Measurements from ENCODE around the gene BDH1. TPM values are rescaled to one million over a fixed set of nuclear protein-coding genes. Genes with fewer than 3 reads are reported as not detected.

The BDH1 gene
- polyA plus RNA-seq, 1 donor from 2014 or later, result 19.0 TPM

GRCh38 chr3:197546307-197547085, 9.3 kb downstream of the BDH1 start:
- H3K36me3 Mint-ChIP-seq, result peaks cover under 1% of the 10 kb centered on the region
- H3K4me3 Mint-ChIP-seq, result peak overlapping the region in 1 of 4 donors; percentile 29
- no peaks in the 10 kb centered on the region for H3K27me3 Mint-ChIP-seq
- H3K27ac Mint-ChIP-seq, result no peak overlapping the region
- peaks cover 0 to 2% (median 2%) of the 10 kb centered on the region in 3 donors for H3K4me1 Mint-ChIP-seq
- H3K9me3 Mint-ChIP-seq, result no peaks in the 10 kb centered on the region

- Mint-ChIP-seq H3K4me3 (no peak overlapping the region), H3K4me1 (peaks cover 0 to 2% (median 0%) of the 10 kb centered on the region in 3 donors), H3K9me3 (no peaks in the 10 kb centered on the region), H3K27ac (no peak overlapping the region), H3K27me3 (no peaks in the 10 kb centered on the region), H3K36me3 (peaks cover 3% of the 10 kb centered on the region)
These were observed 10.2 kb downstream of the BDH1 start for GRCh38 chr3:197545571-197545970.

GRCh38 chr3:197545101-197545500, 10.7 kb downstream of the BDH1 start:
- Mint-ChIP-seq H3K36me3 (peaks cover 3% of the 10 kb centered on the region), H3K4me1 (peaks cover 0 to 2% (median 0%) of the 10 kb centered on the region in 3 donors), H3K9me3 (no peaks in the 10 kb centered on the region), H3K27ac (no peak overlapping the region), H3K27me3 (no peaks in the 10 kb centered on the region), H3K4me3 (no peak overlapping the region)

- H3K9me3 Mint-ChIP-seq, result no peaks in the 10 kb centered on the region
- peaks cover 5% of the 10 kb centered on the region for H3K36me3 Mint-ChIP-seq
- no peak overlapping the region for H3K4me3 Mint-ChIP-seq
- H3K27me3 Mint-ChIP-seq, result no peaks in the 10 kb centered on the region
- H3K27ac Mint-ChIP-seq, result no peak overlapping the region
- H3K4me1 Mint-ChIP-seq, result peaks cover 0 to 2% (median 0%) of the 10 kb centered on the region in 3 donors
These were observed 12.9 kb downstream of the BDH1 start for GRCh38 chr3:197542741-197543454.

- peaks cover 0 to 2% (median 0%) of the 10 kb centered on the region in 3 donors for H3K4me1 Mint-ChIP-seq
- H3K27ac Mint-ChIP-seq, result no peak overlapping the region
- H3K27me3 Mint-ChIP-seq, result no peaks in the 10 kb centered on the region
- H3K36me3 Mint-ChIP-seq, result peaks cover 5% of the 10 kb centered on the region
- no peaks in the 10 kb centered on the region for H3K9me3 Mint-ChIP-seq
- no peak overlapping the region for H3K4me3 Mint-ChIP-seq
These were observed 13.8 kb downstream of the BDH1 start for GRCh38 chr3:197541756-197542539.

- Mint-ChIP-seq H3K27ac (no peak overlapping the region), H3K4me3 (no peak overlapping the region), H3K4me1 (peaks cover 0 to 2% (median 0%) of the 10 kb centered on the region in 3 donors), H3K36me3 (peaks cover 7% of the 10 kb centered on the region), H3K9me3 (no peaks in the 10 kb centered on the region), H3K27me3 (no peaks in the 10 kb centered on the region)
These were observed 14.8 kb downstream of the BDH1 start for GRCh38 chr3:197540961-197541377.

- Mint-ChIP-seq H3K27me3 (no peaks in the 10 kb centered on the region), H3K4me1 (peaks cover 0 to 2% (median 0%) of the 10 kb centered on the region in 3 donors), H3K9me3 (no peaks in the 10 kb centered on the region), H3K36me3 (peaks cover 7% of the 10 kb centered on the region), H3K4me3 (no peak overlapping the region), H3K27ac (no peak overlapping the region)
These were observed 16.1 kb downstream of the BDH1 start for GRCh38 chr3:197539651-197540051.

- Mint-ChIP-seq H3K4me1 (no peaks in the 10 kb centered on the region), H3K36me3 (peaks cover 5% of the 10 kb centered on the region)
These were observed 21.6 kb downstream of the BDH1 start for GRCh38 chr3:197533927-197534725.

GRCh38 chr3:197533396-197533795, 22.4 kb downstream of the BDH1 start:
- Mint-ChIP-seq H3K27ac (no peak overlapping the region), H3K4me1 (no peaks in the 10 kb centered on the region), H3K36me3 (peaks cover 7% of the 10 kb centered on the region), H3K4me3 (no peak overlapping the region), H3K27me3 (no peaks in the 10 kb centered on the region), H3K9me3 (no peaks in the 10 kb centered on the region)

More at GRCh38 chr3:197533927-197534725, 21.6 kb downstream of the BDH1 start:
- H3K27ac Mint-ChIP-seq, result no peak overlapping the region
- H3K27me3 Mint-ChIP-seq, result no peaks in the 10 kb centered on the region
- H3K4me3 Mint-ChIP-seq, result no peak overlapping the region
- no peaks in the 10 kb centered on the region for H3K9me3 Mint-ChIP-seq

- no peak overlapping the region for H3K4me3 Mint-ChIP-seq
- H3K36me3 Mint-ChIP-seq, result peaks cover 9% of the 10 kb centered on the region
- no peaks in the 10 kb centered on the region for H3K9me3 Mint-ChIP-seq
- no peaks in the 10 kb centered on the region for H3K4me1 Mint-ChIP-seq
- H3K27ac Mint-ChIP-seq, result no peak overlapping the region
- H3K27me3 Mint-ChIP-seq, result no peaks in the 10 kb centered on the region
These were observed 23.4 kb downstream of the BDH1 start for GRCh38 chr3:197532388-197532787.

- Mint-ChIP-seq H3K27ac (no peak overlapping the region), H3K27me3 (no peaks in the 10 kb centered on the region), H3K4me1 (no peaks in the 10 kb centered on the region), H3K4me3 (no peak overlapping the region), H3K9me3 (no peaks in the 10 kb centered on the region), H3K36me3 (peaks cover 4% of the 10 kb centered on the region)
These were observed 27.6 kb downstream of the BDH1 start for GRCh38 chr3:197528190-197528589.

GRCh38 chr3:197527569-197527968, 28.2 kb downstream of the BDH1 start:
- Mint-ChIP-seq H3K27ac (no peak overlapping the region), H3K4me3 (no peak overlapping the region), H3K36me3 (peaks cover 4% of the 10 kb centered on the region), H3K4me1 (no peaks in the 10 kb centered on the region), H3K9me3 (no peaks in the 10 kb centered on the region), H3K27me3 (no peaks in the 10 kb centered on the region)

GRCh38 chr3:197525706-197526105, 30.1 kb downstream of the BDH1 start:
- Mint-ChIP-seq H3K4me1 (peaks cover 0 to 2% (median 0%) of the 10 kb centered on the region in 3 donors), H3K36me3 (peaks cover 4% of the 10 kb centered on the region), H3K27me3 (no peaks in the 10 kb centered on the region), H3K27ac (no peak overlapping the region), H3K9me3 (no peaks in the 10 kb centered on the region), H3K4me3 (no peak overlapping the region)

GRCh38 chr3:197524128-197524527, 31.6 kb downstream of the BDH1 start:
- Mint-ChIP-seq H3K27ac (no peak overlapping the region), H3K9me3 (no peaks in the 10 kb centered on the region), H3K36me3 (peaks cover 4% of the 10 kb centered on the region), H3K27me3 (no peaks in the 10 kb centered on the region), H3K4me3 (no peak overlapping the region), H3K4me1 (peaks cover 0 to 2% (median 0%) of the 10 kb centered on the region in 3 donors)
